Activated CD8-positive, alpha-beta memory T cell treated with anti-CD3 and anti-CD28 coated beads, Interleukin-2, amount 50 U/mL, for 48 hours (primary cell): ENCODE data around the gene CLDN8.

Experiments used
- DNase-seq: peaks from one replicate; pipeline ENCODE4 v3.0.0-alpha.2; 2020

Gene CLDN8

GRCh38 chr21:30216041-30216723 lies at the start of gene CLDN8:
TSS of gene CLDN8 (minus strand) at chr21:30216097. CDS start at chr21:30215925, 172 bp downstream.
- DNase-seq, result no peak

- no peak for DNase-seq
These were observed 41.9 kb upstream of the CLDN8 start for GRCh38 chr21:30257773-30258172.

GRCh38 chr21:30256100-30256499 lies 40.2 kb upstream of the CLDN8 start:
- no peak for DNase-seq

GRCh38 chr21:30255679-30256078 lies 39.8 kb upstream of the CLDN8 start:
- DNase-seq, result no peak

- no peak for DNase-seq
These were observed 35.9 kb upstream of the CLDN8 start for GRCh38 chr21:30251781-30252180.

GRCh38 chr21:30249936-30250335 lies 34.0 kb upstream of the CLDN8 start:
- DNase-seq, result no peak

GRCh38 chr21:30248844-30249243 lies 32.9 kb upstream of the CLDN8 start:
- no peak for DNase-seq

GRCh38 chr21:30245061-30245460 lies 29.2 kb upstream of the CLDN8 start:
- DNase-seq, result no peak

GRCh38 chr21:30243691-30244090 lies 27.8 kb upstream of the CLDN8 start:
- no peak for DNase-seq

GRCh38 chr21:30240661-30241060 lies 24.8 kb upstream of the CLDN8 start:
- DNase-seq, result no peak

- no peak for DNase-seq
These were observed 22.3 kb upstream of the CLDN8 start for GRCh38 chr21:30238168-30238567.

- no peak for DNase-seq
These were observed 18.7 kb upstream of the CLDN8 start for GRCh38 chr21:30234643-30235042.

- no peak for DNase-seq
These were observed 18.2 kb upstream of the CLDN8 start for GRCh38 chr21:30234050-30234449.

- DNase-seq, result no peak
These were observed 17.5 kb upstream of the CLDN8 start for GRCh38 chr21:30233228-30234020.

GRCh38 chr21:30232011-30232410 lies 16.1 kb upstream of the CLDN8 start:
- DNase-seq, result no peak

- no peak for DNase-seq
These were observed 11.9 kb upstream of the CLDN8 start for GRCh38 chr21:30227633-30228404.

GRCh38 chr21:30227128-30227527 lies 11.2 kb upstream of the CLDN8 start:
- DNase-seq, result no peak

GRCh38 chr21:30223596-30223995 lies 7.7 kb upstream of the CLDN8 start:
- DNase-seq, result no peak

- no peak for DNase-seq
These were observed 6.8 kb upstream of the CLDN8 start for GRCh38 chr21:30222724-30223123.

- DNase-seq, result no peak
These were observed 4.8 kb downstream of the CLDN8 start for GRCh38 chr21:30211071-30211470.

- DNase-seq, result no peak
These were observed 6.3 kb downstream of the CLDN8 start for GRCh38 chr21:30209601-30210000.

GRCh38 chr21:30207252-30207579 lies 8.7 kb downstream of the CLDN8 start:
- DNase-seq, result no peak

GRCh38 chr21:30206551-30207251 lies 9.2 kb downstream of the CLDN8 start:
- no peak for DNase-seq
